ENCODE data around the gene NTSR2. TPM values are rescaled to one million over a fixed set of nuclear protein-coding genes. Genes with fewer than 3 reads are reported as not detected.

Gene NTSR2
- total and polyA plus RNA-seq, 2 of the 8 experiments (the other 6 are each of a cell fraction or from before 2014, with no cell fraction given): 0.05 TPM; not detected in 1

GRCh38 chr2:11624893-11625292 lies 45.1 kb downstream of the NTSR2 start:
- WGBS, 2 experiments (ENCODE audit: extremely low coverage in 1 of 2, insufficient coverage in 1 of 2, insufficient read length in 1 of 2, insufficient replicate concordance in 2 of 2, low coverage in 1 of 2, low lambda C conversion rate in 2 of 2, missing lambda C conversion rate in 1 of 2): 93% methylated on average over 10 of the region's 10 CpGs; no CpG with 5 or more reads in 1 of the 2 experiments
- FAIRE-seq (no peak), DNase-seq (ENCODE audit: low read depth in 1 of 2, low spot score in 2 of 2) (no peak)
- no peaks in the 10 kb centered on the region for H3K79me1 ChIP-seq (ENCODE audit: low read depth, low read length)
- H4K20me1 ChIP-seq (replicated peaks in 1 of 2; ENCODE audit: control insufficient read depth in 1 of 2, insufficient read depth in 2 of 2, low read length in 2 of 2): peaks cover 0 to 3% of the 10 kb centered on the region in 2 experiments
- H3K9me3 ChIP-seq (ENCODE audit: insufficient read depth in 2 of 2, low read depth in 1 of 2, low read length in 1 of 2): peaks cover 0 to 8% of the 10 kb centered on the region in 2 experiments; a peak in 3 of 4 replicates
- no peak overlapping the region for H2BK20ac ChIP-seq (ENCODE audit: low read length)
- no peak overlapping the region for H2AFZ ChIP-seq (ENCODE audit: low read length)
- H2BK120ac ChIP-seq (replicated peaks; ENCODE audit: low read depth, low read length): no peak overlapping the region
- TF ChIP-seq ATF3 (IDR thresholded peaks at IDR 0.05; ENCODE audit: insufficient read depth, low read depth, low read length) (no peak), GTF2F1 (IDR thresholded peaks at IDR 0.05; ENCODE audit: borderline replicate concordance, low read depth, low read length) (no peak)
- no peak overlapping the region for H3K27ac ChIP-seq (ENCODE audit: low read depth, low read length)
- CTCF ChIA-PET (ENCODE audit: partially characterized antibody): interaction anchor here (1.1 to 2.8 kb wide), 7 partner anchors 9 to 65 kb away, joined by 3 to 13 read pairs (median 4); no protein-coding TSS in a partner anchor
- H4K5ac ChIP-seq (ENCODE audit: insufficient read length, low read depth, low read length): no peak overlapping the region
- no peak overlapping the region for H3K14ac ChIP-seq (ENCODE audit: insufficient read length)
- no peak overlapping the region for H4K8ac ChIP-seq (ENCODE audit: extremely low read depth, insufficient read depth, low read length)
- no peak overlapping the region for H3K23ac ChIP-seq (ENCODE audit: insufficient read length)
- H2BK15ac ChIP-seq (ENCODE audit: low read length): no peak overlapping the region
- H2AK5ac ChIP-seq (ENCODE audit: low read depth, low read length): no peak overlapping the region
- POLR2A ChIA-PET (ENCODE audit: partially characterized antibody): no interaction called here
- no peak overlapping the region for H3K4me2 ChIP-seq (ENCODE audit: insufficient read depth in 1 of 2, low read depth in 2 of 2, low read length in 2 of 2)
- H3K36me3 ChIP-seq (ENCODE audit: control insufficient read depth in 2 of 4, insufficient read depth in 4 of 4, low read length in 3 of 4): peaks cover 3 to 29% (median 17%) of the 10 kb centered on the region in 4 experiments; a peak in 6 of 8 replicates
- no peak overlapping the region for H3K18ac ChIP-seq (ENCODE audit: extremely low read depth, low read length)
- no peak overlapping the region for H2BK12ac ChIP-seq (ENCODE audit: low read depth, low read length)
- H3K4ac ChIP-seq (replicated peaks; ENCODE audit: insufficient read length, low read depth, low read length): no peak overlapping the region
- no peak overlapping the region for H3K4me3 ChIP-seq (ENCODE audit: extremely low read depth in 1 of 4, insufficient read depth in 2 of 4, low read depth in 3 of 4, low read length in 4 of 4)
- no peak overlapping the region for H4K91ac ChIP-seq (replicated peaks; ENCODE audit: insufficient read length, low read length)
- H2BK5ac ChIP-seq (ENCODE audit: low read depth, low read length): no peak overlapping the region
- H3K79me2 ChIP-seq (ENCODE audit: control insufficient read depth in 1 of 2, insufficient read depth in 2 of 2, low read length in 2 of 2): no peaks in the 10 kb centered on the region
- H3K56ac ChIP-seq (replicated peaks; ENCODE audit: insufficient read length, low read depth, low read length): no peak overlapping the region
- H3K9ac ChIP-seq (replicated peaks in 1 of 4; ENCODE audit: extremely low read depth in 1 of 4, low read depth in 3 of 4, low read length in 3 of 4): no peak overlapping the region
- H3K27me3 ChIP-seq (replicated peaks in 1 of 4; ENCODE audit: control insufficient read depth in 3 of 4, extremely low read depth in 1 of 4, insufficient read depth in 3 of 4, low read length in 3 of 4): no peaks in the 10 kb centered on the region
- H3K23me2 ChIP-seq (ENCODE audit: low read depth, low read length): no peaks in the 10 kb centered on the region
- H3K4me1 ChIP-seq (replicated peaks in 1 of 4; ENCODE audit: control insufficient read depth in 3 of 4, insufficient read depth in 4 of 4, low read length in 3 of 4): no peaks in the 10 kb centered on the region
